Left ventricle myocardium inferior (tissue), 1 donor: ENCODE data around the gene DIRAS1. TPM values are rescaled to one million over a fixed set of nuclear protein-coding genes. Genes with fewer than 3 reads are reported as not detected.

Experiments
- DNase-seq: peaks from one replicate; pipeline ENCODE4 v3.0.0-alpha.2; 2020
- H3K27ac ChIP-seq: fragments of 200-600 bp; replicated peaks from 2 replicates; pipeline ENCODE4 v1.8.0; 2021
- H3K27me3 ChIP-seq: fragments of 200-600 bp; 2 replicates; pipeline ENCODE4 v1.8.0; 2021; ENCODE audit warnings: low read depth
- H3K36me3 ChIP-seq: fragments of 200-600 bp; 2 replicates; pipeline ENCODE4 v1.8.0; 2021
- H3K4me1 ChIP-seq: fragments of 200-600 bp; 2 replicates; pipeline ENCODE4 v1.8.0; 2021
- H3K4me3 ChIP-seq: fragments of 200-600 bp; 2 replicates; pipeline ENCODE4 v1.8.0; 2021; ENCODE audit warnings: mild to moderate bottlenecking, moderate library complexity
- H3K9me3 ChIP-seq: fragments of 200-600 bp; replicated peaks from 2 replicates; pipeline ENCODE4 v1.8.0; 2021
- intact Hi-C: fragments of 100-400 bp; cut with micrococcal nuclease; formaldehyde crosslinking; loops from one replicate; pipeline ENCODE4 v1.11.0; 2022
- total RNA-seq: library from RNA; stranded (reverse); fragmentation: NEBNext Ultra II Directional; extraction: Animal tissue kit (Norgen Biotek cat#: 25700); gene quantifications from one replicate; pipeline ENCODE4 v1.2.1, GENCODE V29; 2021
- TF ChIP-seq, protein P1 (sequence below): fragments of 200-600 bp; IDR thresholded peaks from 2 replicates; pipeline ENCODE4 v1.8.0; 2021; ENCODE audit warnings: antibody characterized with exemption, mild to moderate bottlenecking, borderline replicate concordance
- donor health status: DM: no; HTN: yes; CAD: no; lungs with severe emphysema.

Gene DIRAS1
- total RNA-seq, 1 donor from 2014 or later = 195 TPM

- Histone ChIP-seq H3K27ac (no peak overlapping the region), H3K27me3 (no peaks in the 10 kb centered on the region), H3K9me3 (no peaks in the 10 kb centered on the region), H3K36me3 (peaks cover 70% of the 10 kb centered on the region), H3K4me3 (no peak overlapping the region), H3K4me1 (peaks cover 36% of the 10 kb centered on the region)
- intact Hi-C loops = no loop called here
- no peak for DNase-seq
- TF ChIP-seq, protein P1, sequence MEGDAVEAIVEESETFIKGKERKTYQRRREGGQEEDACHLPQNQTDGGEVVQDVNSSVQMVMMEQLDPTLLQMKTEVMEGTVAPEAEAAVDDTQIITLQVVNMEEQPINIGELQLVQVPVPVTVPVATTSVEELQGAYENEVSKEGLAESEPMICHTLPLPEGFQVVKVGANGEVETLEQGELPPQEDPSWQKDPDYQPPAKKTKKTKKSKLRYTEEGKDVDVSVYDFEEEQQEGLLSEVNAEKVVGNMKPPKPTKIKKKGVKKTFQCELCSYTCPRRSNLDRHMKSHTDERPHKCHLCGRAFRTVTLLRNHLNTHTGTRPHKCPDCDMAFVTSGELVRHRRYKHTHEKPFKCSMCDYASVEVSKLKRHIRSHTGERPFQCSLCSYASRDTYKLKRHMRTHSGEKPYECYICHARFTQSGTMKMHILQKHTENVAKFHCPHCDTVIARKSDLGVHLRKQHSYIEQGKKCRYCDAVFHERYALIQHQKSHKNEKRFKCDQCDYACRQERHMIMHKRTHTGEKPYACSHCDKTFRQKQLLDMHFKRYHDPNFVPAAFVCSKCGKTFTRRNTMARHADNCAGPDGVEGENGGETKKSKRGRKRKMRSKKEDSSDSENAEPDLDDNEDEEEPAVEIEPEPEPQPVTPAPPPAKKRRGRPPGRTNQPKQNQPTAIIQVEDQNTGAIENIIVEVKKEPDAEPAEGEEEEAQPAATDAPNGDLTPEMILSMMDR = no peak
Measured at GRCh38 chr19:2766594-2767372, 45.6 kb upstream of the DIRAS1 start.

GRCh38 chr19:2765376-2765775 lies 44.2 kb upstream of the DIRAS1 start:
- Histone ChIP-seq H3K9me3 (no peaks in the 10 kb centered on the region), H3K27ac (no peak overlapping the region), H3K4me1 (peaks cover 22% of the 10 kb centered on the region), H3K27me3 (no peaks in the 10 kb centered on the region), H3K36me3 (peaks cover 84% of the 10 kb centered on the region), H3K4me3 (no peak overlapping the region)
- intact Hi-C loops = no loop called here
- TF ChIP-seq, protein P1 = no peak
- no peak for DNase-seq

- TF ChIP-seq, protein P1 = no peak
- peaks cover 18% of the 10 kb centered on the region for H3K4me1 ChIP-seq
Measured at GRCh38 chr19:2764945-2765344, 43.8 kb upstream of the DIRAS1 start.

GRCh38 chr19:2763687-2764086 lies 42.5 kb upstream of the DIRAS1 start:
- Histone ChIP-seq H3K4me3 (no peak overlapping the region), H3K36me3 (peaks cover 99% of the 10 kb centered on the region), H3K27me3 (no peaks in the 10 kb centered on the region), H3K27ac (no peak overlapping the region), H3K9me3 (no peaks in the 10 kb centered on the region), H3K4me1 (peaks cover 8% of the 10 kb centered on the region)
- no peak for DNase-seq
- intact Hi-C loops = no loop called here
- TF ChIP-seq, protein P1 = no peak

More at GRCh38 chr19:2764945-2765344, 43.8 kb upstream of the DIRAS1 start:
- Histone ChIP-seq H3K9me3 (no peaks in the 10 kb centered on the region), H3K27ac (no peak overlapping the region), H3K27me3 (no peaks in the 10 kb centered on the region), H3K4me3 (no peak overlapping the region), H3K36me3 (peaks cover 88% of the 10 kb centered on the region)
- intact Hi-C loops = no loop called here
- DNase-seq = no peak

GRCh38 chr19:2762783-2763496 lies 41.8 kb upstream of the DIRAS1 start:
- Histone ChIP-seq H3K4me1 (peaks cover under 1% of the 10 kb centered on the region), H3K27me3 (no peaks in the 10 kb centered on the region), H3K4me3 (no peak overlapping the region), H3K36me3 (peaks cover 99% of the 10 kb centered on the region), H3K9me3 (no peaks in the 10 kb centered on the region), H3K27ac (no peak overlapping the region)
- intact Hi-C loops = no loop called here
- DNase-seq = no peak
- TF ChIP-seq, protein P1 = no peak
